HEK293T (cell line): ENCODE data around the gene TSPAN17.

ENCODE experiments used
- ELF4 ChIP-seq: fragments of 450-650 bp; IDR thresholded peaks from 2 replicates; pipeline ENCODE4 v1.6.1; 2017; ENCODE audit warnings: antibody characterized with exemption
- FOXA1 ChIP-seq: fragments of 450-650 bp; IDR thresholded peaks from 2 replicates; pipeline ENCODE4 v1.6.1; 2016; ENCODE audit warnings: mild to moderate bottlenecking

DNA sequence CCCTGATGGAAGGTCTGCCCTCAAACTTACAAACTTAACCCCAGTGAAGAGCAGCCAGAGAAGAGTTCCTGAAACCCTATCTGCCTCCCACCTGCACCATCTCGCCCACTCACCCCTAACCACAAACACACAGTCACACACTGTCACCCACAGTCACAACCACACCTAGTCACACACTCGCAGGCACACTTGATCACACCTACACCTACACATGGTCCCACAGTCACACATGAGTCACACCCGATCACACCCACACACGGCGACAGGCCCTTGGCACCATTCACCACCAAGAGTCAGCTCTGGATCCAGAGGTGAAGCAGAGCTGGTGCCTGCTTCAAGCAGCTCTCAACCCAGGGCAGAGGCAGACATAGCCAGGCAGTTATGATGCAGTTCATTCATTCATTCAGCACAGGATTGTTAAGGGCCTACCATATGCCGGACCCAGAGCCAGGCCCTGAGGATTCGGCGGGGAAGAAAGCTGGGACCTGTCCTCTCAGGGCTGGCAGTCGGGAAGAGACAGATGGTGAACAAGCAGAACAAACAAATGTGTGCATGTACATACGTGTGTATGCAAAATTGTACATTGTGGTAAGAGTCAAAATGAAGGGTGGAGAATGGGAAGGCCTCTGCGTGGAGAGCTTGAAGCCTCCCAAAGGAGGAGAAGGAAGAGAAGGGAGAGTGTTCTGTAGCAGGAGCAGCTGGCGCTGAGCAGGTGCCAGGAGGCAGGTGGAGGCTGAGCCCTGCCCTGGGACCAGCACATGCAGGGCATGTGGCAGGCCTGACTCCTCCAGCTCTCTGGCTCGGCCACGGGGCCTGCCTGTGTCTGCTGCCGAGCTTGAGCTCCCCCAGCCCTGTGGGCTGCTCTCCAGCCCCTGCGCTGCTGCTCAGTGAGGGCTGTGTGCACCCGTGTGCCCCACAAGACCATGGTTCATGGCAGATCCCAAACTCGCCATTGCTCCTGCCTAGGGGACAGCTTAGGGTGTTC lies 6.4 kb downstream of the TSPAN17 start:
- TF ChIP-seq ELF4 (no peak), FOXA1 (no peak)
